ENCODE results near the gene C2CD2L. TPM values are rescaled to one million over a fixed set of nuclear protein-coding genes. Genes with fewer than 3 reads are reported as not detected.

Gene C2CD2L
- polyA plus RNA-seq, 1 of the 3 experiments (the other 2 are of a cell fraction) = 8.6 TPM

GRCh38 chr11:119107538-119108145, 498 bp downstream of the C2CD2L start:
- H3K9me3 ChIP-seq = no peaks in the 10 kb centered on the region
- peaks cover 35% of the 10 kb centered on the region; the same call in 1 of the 2 replicates for H3K79me2 ChIP-seq (ENCODE audit: insufficient read depth)
- TF ChIP-seq ZBTB33 (IDR thresholded peaks at IDR 0.05; ENCODE audit: borderline replicate concordance, low read depth) (no peak), SIN3A (IDR thresholded peaks at IDR 0.05; ENCODE audit: borderline replicate concordance, low read depth, low read length) (0 out of 2 replicates have a peak, but pooled peaks have one; percentile 7), PBX3 (IDR thresholded peaks at IDR 0.05) (no peak)
- peaks cover 28 to 32% of the 10 kb centered on the region in 2 experiments for H3K4me1 ChIP-seq (ENCODE audit: control insufficient read depth in 1 of 2, insufficient read depth in 2 of 2, low read depth in 1 of 2, low read length in 1 of 2)
- no peaks in the 10 kb centered on the region for H3K9me2 ChIP-seq
- ChIA-PET POLR2A (interaction anchor here (1.0 to 4.3 kb wide), 6 partner anchors 13 to 209 kb away, joined by 3 to 17 read pairs (median 6); partner anchors contain the start of genes HINFP, HMBS, MCAM and VPS11), CTCF (interaction anchor here (0.6 to 1.4 kb wide), 6 partner anchors 9 to 231 kb away, joined by 3 to 6 read pairs (median 4); no protein-coding TSS in a partner anchor)
- H3K4me3 ChIP-seq (ENCODE audit: low read depth in 2 of 2, low read length in 1 of 2) = peak overlapping the region; percentile 85 to 86
- peaks cover 19% of the 10 kb centered on the region for H3F3A ChIP-seq (replicated peaks; ENCODE audit: insufficient read depth)
- H2AFZ ChIP-seq (ENCODE audit: low read depth) = peak overlapping the region; percentile 75; the same call in 1 of the 2 replicates
- peaks cover 0 to 15% of the 10 kb centered on the region in 2 experiments for H3K36me3 ChIP-seq (replicated peaks in 1 of 2; ENCODE audit: control insufficient read depth in 1 of 2, insufficient read depth in 2 of 2, low read length in 1 of 2)
- WGBS (ENCODE audit: low lambda C conversion rate) = 0% methylated on average over 7 of the region's 65 CpGs
- peak overlapping the region; percentile 81 for H3K9ac ChIP-seq
- H3K4me2 ChIP-seq = peak overlapping the region; percentile 98
- DNase-seq = no peak
- H3K27ac ChIP-seq (ENCODE audit: low read depth in 2 of 2, low read length in 1 of 2) = peak overlapping the region in 1 of 2 experiments; percentile 16; a peak in 1 of 4 replicates
- H3K27me3 ChIP-seq (ENCODE audit: insufficient read depth) = no peaks in the 10 kb centered on the region
- H4K20me1 ChIP-seq (ENCODE audit: insufficient read depth) = no peaks in the 10 kb centered on the region

- peak overlapping the region; percentile 98 for H3K4me2 ChIP-seq
- H4K20me1 ChIP-seq (ENCODE audit: insufficient read depth) = no peaks in the 10 kb centered on the region
- H3K9me3 ChIP-seq = no peaks in the 10 kb centered on the region
- DNase-seq = peak; percentile 49
- no peaks in the 10 kb centered on the region for H3K9me2 ChIP-seq
- H3K27ac ChIP-seq (ENCODE audit: low read depth in 2 of 2, low read length in 1 of 2) = no peak overlapping the region; a peak in 1 of 4 replicates
- ChIA-PET CTCF (interaction anchor here (0.6 to 4.5 kb wide), 3 partner anchors 37 to 98 kb away, joined by 3 to 15 read pairs (median 4); partner anchors contain the start of gene CBL), POLR2A (interaction anchor here (1.0 to 4.3 kb wide), 4 partner anchors 9 to 209 kb away, joined by 3 to 17 read pairs (median 6); partner anchors contain the start of genes HMBS and MCAM)
- H3K4me1 ChIP-seq (ENCODE audit: control insufficient read depth in 1 of 2, insufficient read depth in 2 of 2, low read depth in 1 of 2, low read length in 1 of 2) = peaks cover 24 to 27% of the 10 kb centered on the region in 2 experiments
- no peaks in the 10 kb centered on the region for H3K27me3 ChIP-seq (ENCODE audit: insufficient read depth)
- peak overlapping the region; percentile 85 to 86 for H3K4me3 ChIP-seq (ENCODE audit: low read depth in 2 of 2, low read length in 1 of 2)
- 44% methylated on average over 5 of the region's 8 CpGs for WGBS (ENCODE audit: low lambda C conversion rate)
- TF ChIP-seq MXI1 (IDR thresholded peaks at IDR 0.05; ENCODE audit: low read depth, low read length) (no peak), NRF1 (IDR thresholded peaks at IDR 0.05; ENCODE audit: low read depth, low read length) (no peak), ELF1 (IDR thresholded peaks at IDR 0.05) (peak; percentile 46), EP300 (IDR thresholded peaks at IDR 0.05; ENCODE audit: borderline replicate concordance in 1 of 2, low read depth in 1 of 2, low read length in 1 of 2) (no peak), GABPA (IDR thresholded peaks at IDR 0.05; ENCODE audit: low read depth) (peak; percentile 47; the same call in 1 of the 2 replicates), ZBTB33 (IDR thresholded peaks at IDR 0.05; ENCODE audit: borderline replicate concordance, low read depth) (no peak), REST (IDR thresholded peaks at IDR 0.05; ENCODE audit: low read depth, low read length) (no peak), PBX3 (IDR thresholded peaks at IDR 0.05) (peak; percentile 73), TAF1 (IDR thresholded peaks at IDR 0.05; ENCODE audit: borderline replicate concordance, low read depth, low read length) (no peak)
- H3K79me2 ChIP-seq (ENCODE audit: insufficient read depth) = peaks cover 35% of the 10 kb centered on the region; the same call in 1 of the 2 replicates
- H3F3A ChIP-seq (replicated peaks; ENCODE audit: insufficient read depth) = peaks cover 12% of the 10 kb centered on the region
- peaks cover 0 to 17% of the 10 kb centered on the region in 2 experiments for H3K36me3 ChIP-seq (replicated peaks in 1 of 2; ENCODE audit: control insufficient read depth in 1 of 2, insufficient read depth in 2 of 2, low read length in 1 of 2)
- peak overlapping the region; percentile 75 for H2AFZ ChIP-seq (ENCODE audit: low read depth)
- H3K9ac ChIP-seq = peak overlapping the region; percentile 81
Observed at GRCh38 chr11:119108146-119108856, 1.2 kb downstream of the C2CD2L start.

Data from SK-N-SH (cell line).